Measurements from ENCODE around the gene PDE3A.
"Not testable (repeated sequence)": the region's sequence is repeated elsewhere in the genome, so short reads cannot be mapped to it uniquely, and the experiment has no call there.

The PDE3A gene

GRCh38 chr12:20374795-20375194 is 6.5 kb downstream of the PDE3A start:
- no peak for DNase-seq (ENCODE audit: low spot score)

DNA sequence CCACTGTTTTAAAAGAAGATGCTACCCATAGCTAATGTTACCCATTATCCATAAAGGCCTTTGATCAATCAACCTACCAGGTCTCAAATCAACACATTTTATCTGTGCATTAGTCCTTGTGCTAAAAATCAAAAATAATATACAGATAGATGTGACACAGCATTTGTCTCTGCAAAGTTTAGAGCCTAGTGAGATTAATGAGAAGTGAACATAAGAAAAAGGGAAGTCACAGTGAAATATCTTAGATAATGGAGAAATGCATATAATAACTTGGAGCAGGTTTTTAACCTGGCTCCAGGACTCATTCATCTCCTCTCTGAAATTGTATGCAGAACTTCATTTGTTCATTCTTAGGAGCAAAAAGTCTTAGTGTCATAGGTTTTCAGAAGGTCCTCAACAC is 7.2 kb downstream of the PDE3A start:
- DNase-seq (ENCODE audit: low spot score), result no peak

- peak; percentile 43 for DNase-seq (ENCODE audit: low spot score)
Measured at GRCh38 chr12:20376984-20377383, 8.6 kb downstream of the PDE3A start.

DNA sequence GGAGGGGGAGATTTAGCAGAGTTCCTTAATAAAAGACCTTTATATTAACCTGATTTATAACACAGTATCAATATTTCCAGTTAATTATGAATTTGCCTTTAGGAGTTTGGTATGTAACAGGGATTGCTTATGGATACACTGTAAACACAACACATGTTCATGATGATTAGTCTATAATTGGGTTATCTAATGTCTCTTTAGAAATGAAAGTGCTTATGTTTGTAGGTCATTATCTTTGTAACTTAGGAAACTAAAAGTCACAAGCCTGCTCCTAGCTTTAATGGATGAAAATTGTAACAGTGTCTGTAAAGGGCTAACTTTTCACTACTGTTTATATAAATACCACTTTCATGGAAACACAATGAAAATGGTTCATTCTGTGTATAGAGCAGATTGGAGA is 9.4 kb downstream of the PDE3A start:
- DNase-seq (ENCODE audit: low spot score), result no peak

DNA sequence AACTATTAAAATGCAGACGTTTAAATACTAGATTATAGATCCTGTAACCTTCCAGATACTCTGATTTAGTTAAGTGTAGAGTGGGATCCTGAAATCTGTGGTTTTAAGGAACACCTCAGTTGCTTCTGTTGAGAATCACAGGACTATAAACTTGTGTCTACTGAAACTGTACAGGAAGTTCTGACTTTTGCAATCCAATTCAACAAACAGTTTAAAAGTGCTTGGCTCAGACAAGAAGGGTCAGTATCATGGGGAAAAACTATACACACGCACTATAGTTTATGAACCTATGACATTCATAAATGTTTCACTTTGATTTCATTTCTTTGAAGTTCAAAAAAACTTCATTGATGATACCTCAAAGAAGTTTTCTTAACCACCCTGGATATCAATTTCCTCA is 13.8 kb downstream of the PDE3A start:
- no peak for DNase-seq (ENCODE audit: low spot score)

DNA sequence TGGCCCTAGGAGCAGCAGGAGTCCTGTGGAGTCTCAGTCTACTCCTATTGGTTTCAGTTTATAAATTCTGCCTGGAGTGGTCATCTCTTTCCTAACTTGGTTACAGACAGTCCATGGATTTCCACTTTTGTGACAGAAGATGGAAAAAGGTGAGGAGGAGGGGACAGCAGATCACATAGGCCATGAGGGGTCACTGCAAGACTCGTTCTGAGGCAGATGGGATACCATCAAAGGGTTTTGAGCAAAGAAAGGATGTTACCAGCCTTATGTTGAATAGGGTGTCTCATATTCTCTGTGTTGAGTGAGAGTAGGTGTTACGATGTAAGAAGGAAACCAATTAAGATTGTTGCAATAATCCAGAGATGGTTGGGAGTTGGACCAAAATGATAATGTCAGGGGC is 15.3 kb downstream of the PDE3A start:
- no peak for DNase-seq (ENCODE audit: low spot score)

GRCh38 chr12:20384836-20385235 is 16.5 kb downstream of the PDE3A start:
- not testable (repeated sequence) for DNase-seq (ENCODE audit: low spot score)

GRCh38 chr12:20390846-20391245 is 22.5 kb downstream of the PDE3A start:
- DNase-seq (ENCODE audit: low spot score), result no peak

DNA sequence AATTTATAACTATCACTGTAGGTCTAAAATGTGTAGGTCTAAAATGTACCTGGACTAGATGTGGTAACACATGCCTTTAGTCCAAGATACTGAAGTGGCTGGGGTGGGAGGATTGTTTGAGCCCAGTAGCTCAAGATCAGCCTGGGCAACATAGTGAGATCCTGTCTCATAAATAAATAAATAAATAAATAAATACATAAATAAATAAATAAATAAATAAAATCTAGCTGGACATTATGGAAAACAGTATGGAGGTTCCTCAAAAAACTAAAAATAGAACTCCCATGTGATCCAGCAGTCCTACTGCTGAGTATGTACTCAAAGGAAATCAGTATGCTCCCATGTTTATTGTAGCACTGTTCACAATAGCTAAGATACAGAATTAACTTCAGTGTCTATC is 24.0 kb downstream of the PDE3A start:
- DNase-seq (ENCODE audit: low spot score), result no peak

GRCh38 chr12:20393707-20394106 is 25.4 kb downstream of the PDE3A start:
- no peak for DNase-seq (ENCODE audit: low spot score)

- no peak for DNase-seq (ENCODE audit: low spot score)
Measured at GRCh38 chr12:20395791-20396550, 27.6 kb downstream of the PDE3A start.

DNA sequence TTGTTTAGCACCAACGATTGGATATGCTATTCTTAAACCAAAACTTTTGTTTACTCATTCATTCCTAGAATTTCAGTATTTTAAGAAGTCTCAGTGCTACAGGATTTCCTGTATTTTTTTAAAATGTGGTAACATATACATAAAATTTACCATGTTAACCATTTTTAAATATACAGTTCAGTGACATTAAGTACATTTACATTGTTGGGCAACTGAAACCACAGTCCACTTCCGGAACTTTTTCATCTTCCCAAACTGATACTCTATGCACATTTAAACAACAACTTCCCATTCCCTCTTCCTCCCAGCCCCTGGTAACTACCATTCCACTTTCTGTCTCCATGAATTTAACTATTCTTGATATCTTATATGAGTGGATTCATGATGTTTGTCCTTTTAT is 30.3 kb downstream of the PDE3A start:
- DNase-seq (ENCODE audit: low spot score), result no peak

- DNase-seq (ENCODE audit: low spot score), result no peak
Measured at GRCh38 chr12:20400003-20400402, 31.7 kb downstream of the PDE3A start.

- no peak for DNase-seq (ENCODE audit: low spot score)
Measured at GRCh38 chr12:20403230-20403629, 34.9 kb downstream of the PDE3A start.

GRCh38 chr12:20404576-20405346 is 36.4 kb downstream of the PDE3A start:
- DNase-seq (ENCODE audit: low spot score), result peak; percentile 30

GRCh38 chr12:20409607-20410377 is 41.5 kb downstream of the PDE3A start:
- no peak for DNase-seq (ENCODE audit: low spot score)

DNA sequence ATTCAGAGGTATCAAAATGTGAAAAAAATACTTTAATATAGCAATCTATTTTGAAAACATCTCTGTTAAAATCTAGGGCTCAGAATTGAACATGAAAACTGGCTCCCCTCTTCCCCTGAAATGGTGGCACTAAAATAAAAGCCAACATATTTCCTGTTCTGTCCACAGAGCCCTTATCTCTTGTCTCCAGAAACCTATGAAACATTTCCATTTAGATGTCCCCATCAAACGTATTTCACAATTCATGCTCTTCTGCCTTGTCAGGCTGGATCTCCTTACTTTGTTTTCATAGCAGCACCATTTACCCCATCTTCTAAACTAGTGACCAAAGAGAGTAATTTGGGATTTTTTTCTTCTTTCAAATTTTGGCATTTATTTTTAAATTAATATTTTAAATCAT is 42.4 kb downstream of the PDE3A start:
- DNase-seq (ENCODE audit: low spot score), result no peak

GRCh38 chr12:20411345-20411744 is 43.0 kb downstream of the PDE3A start:
- DNase-seq (ENCODE audit: low spot score), result no peak

GRCh38 chr12:20415028-20415427 is 46.7 kb downstream of the PDE3A start:
- no peak for DNase-seq (ENCODE audit: low spot score)

DNA sequence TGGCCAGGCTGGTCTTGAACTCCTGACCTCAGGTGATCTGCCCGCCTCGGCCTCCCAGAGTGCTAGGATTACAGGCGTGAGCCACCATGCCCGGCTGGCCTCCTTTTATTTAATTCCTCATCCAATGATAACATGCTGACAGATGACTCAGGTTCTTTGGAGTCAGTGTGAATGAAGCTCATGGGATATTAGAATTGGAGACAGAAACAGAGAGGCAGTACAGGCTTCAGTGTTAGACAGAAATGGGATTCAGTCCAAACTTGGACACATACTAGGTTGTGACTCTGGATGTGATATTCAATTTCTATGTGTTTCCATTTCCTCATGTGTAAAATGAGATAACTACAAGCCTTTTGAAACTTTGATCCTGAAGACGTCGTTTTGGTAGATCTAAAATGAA is 47.3 kb downstream of the PDE3A start:
- no peak for DNase-seq (ENCODE audit: low spot score)

GRCh38 chr12:20420557-20420956 is 52.2 kb downstream of the PDE3A start:
- no peak for DNase-seq (ENCODE audit: low spot score)

DNA sequence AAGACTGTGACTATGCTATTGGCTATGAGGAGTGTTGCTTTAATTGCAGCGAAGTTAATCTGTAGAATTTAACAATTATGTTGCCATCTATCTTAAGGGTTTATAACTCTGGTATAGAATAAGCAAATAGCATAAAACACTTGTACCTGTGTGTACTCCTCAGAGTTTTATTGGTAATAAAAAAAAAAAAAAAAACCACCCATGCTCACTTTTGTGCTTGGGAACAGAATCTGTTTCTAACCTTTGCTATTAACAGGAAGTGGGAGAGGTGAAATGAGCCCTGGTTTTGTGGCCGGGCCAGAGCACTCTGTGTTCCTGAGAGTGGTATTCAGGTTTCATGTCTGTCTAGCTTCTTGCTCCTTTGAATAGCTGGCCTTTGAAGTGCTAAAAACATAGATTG is 53.1 kb downstream of the PDE3A start:
- no peak for DNase-seq (ENCODE audit: low spot score)

- no peak for DNase-seq (ENCODE audit: low spot score)
Measured at GRCh38 chr12:20423557-20423956, 55.2 kb downstream of the PDE3A start.

Measured in NAMALWA (cell line).